C4-2B (cell line): ENCODE results near the gene SOBP.
"Not testable (repeated sequence)": the region's sequence is repeated elsewhere in the genome, so short reads cannot be mapped to it uniquely, and the experiment has no call there.

ENCODE experiments used
- H3K27ac ChIP-seq: fragments of 450-650 bp; 2 replicates; pipeline ENCODE4 v1.5.1; 2017
- ZFX ChIP-seq: fragments of 450-650 bp; IDR thresholded peaks from 2 replicates; pipeline ENCODE4 v1.6.1; 2017
- TF ChIP-seq, protein P1 (sequence below): fragments of 450-650 bp; conservative IDR thresholded peaks from 2 replicates; pipeline ENCODE4 v1.5.1; 2017; ENCODE audit warnings: mild to moderate bottlenecking

Gene SOBP

GRCh38 chr6:107473660-107474059, 16.3 kb upstream of the SOBP start:
- no peak overlapping the region for H3K27ac ChIP-seq
- TF ChIP-seq, protein P1, sequence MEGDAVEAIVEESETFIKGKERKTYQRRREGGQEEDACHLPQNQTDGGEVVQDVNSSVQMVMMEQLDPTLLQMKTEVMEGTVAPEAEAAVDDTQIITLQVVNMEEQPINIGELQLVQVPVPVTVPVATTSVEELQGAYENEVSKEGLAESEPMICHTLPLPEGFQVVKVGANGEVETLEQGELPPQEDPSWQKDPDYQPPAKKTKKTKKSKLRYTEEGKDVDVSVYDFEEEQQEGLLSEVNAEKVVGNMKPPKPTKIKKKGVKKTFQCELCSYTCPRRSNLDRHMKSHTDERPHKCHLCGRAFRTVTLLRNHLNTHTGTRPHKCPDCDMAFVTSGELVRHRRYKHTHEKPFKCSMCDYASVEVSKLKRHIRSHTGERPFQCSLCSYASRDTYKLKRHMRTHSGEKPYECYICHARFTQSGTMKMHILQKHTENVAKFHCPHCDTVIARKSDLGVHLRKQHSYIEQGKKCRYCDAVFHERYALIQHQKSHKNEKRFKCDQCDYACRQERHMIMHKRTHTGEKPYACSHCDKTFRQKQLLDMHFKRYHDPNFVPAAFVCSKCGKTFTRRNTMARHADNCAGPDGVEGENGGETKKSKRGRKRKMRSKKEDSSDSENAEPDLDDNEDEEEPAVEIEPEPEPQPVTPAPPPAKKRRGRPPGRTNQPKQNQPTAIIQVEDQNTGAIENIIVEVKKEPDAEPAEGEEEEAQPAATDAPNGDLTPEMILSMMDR, result no peak
- TF ChIP-seq ZFX, result no peak

DNA sequence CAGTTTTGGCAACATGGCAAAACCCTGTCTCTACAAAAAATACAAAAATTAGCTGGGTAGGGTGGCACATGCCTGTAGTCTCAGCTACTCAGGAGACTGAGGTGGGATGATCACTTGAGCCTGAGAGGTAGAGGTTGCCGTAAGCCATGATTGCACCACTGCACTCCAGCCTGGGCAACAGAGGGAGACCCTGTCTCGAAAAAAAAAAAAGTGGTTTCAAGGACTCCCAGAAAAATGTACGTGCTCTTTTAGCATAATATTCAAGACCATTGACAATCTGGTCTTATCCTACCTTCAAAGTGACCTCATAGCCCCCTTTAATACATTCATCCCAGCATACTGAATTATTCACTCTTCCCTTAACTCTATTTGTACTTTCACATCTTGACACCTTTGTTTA, 14.6 kb upstream of the SOBP start:
- H3K27ac ChIP-seq, result not testable (repeated sequence)

DNA sequence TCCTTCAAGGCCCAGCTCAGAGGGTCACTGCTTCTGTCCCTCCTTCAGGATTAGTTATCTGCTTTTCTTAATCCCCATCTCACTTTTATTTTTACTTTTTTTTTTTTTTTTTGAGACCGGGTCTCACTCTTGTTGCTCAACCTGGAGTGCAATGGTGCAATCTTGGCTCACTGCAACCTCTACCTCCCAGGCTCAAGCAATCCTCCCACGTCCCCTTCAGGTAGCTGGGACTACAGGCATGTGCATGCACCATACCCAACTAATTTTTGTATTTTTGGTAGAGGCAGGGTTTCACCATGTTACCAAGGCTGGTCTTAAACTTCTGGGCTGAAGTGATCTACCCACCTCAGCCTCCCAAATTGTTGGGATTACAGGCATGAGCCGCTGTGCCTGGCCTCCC, 14.1 kb upstream of the SOBP start:
- not testable (repeated sequence) for H3K27ac ChIP-seq

- TF ChIP-seq, protein P1, result no peak
- no peak for TF ChIP-seq ZFX
- no peak overlapping the region for H3K27ac ChIP-seq
Observed at GRCh38 chr6:107479089-107479690, 10.7 kb upstream of the SOBP start.

DNA sequence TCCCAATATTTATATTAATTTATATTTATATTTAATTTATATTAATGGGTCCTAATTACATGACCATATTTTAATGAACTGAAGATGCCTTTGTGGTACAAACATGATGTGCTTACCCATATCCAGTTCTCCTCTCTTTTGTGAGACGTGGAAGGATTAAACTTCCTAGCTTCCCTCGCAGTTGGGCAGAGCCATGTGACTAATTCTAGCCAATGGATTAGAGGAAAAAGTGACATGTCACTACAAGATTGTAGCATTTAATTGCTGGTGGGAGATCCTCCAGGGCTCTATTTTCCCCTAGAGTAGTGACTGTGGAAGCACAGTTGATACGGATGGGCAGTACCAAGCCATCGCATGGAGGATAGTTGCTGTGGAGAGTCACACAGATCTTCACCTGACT, 4.8 kb upstream of the SOBP start:
- TF ChIP-seq ZFX, result no peak
- TF ChIP-seq, protein P1, result no peak

DNA sequence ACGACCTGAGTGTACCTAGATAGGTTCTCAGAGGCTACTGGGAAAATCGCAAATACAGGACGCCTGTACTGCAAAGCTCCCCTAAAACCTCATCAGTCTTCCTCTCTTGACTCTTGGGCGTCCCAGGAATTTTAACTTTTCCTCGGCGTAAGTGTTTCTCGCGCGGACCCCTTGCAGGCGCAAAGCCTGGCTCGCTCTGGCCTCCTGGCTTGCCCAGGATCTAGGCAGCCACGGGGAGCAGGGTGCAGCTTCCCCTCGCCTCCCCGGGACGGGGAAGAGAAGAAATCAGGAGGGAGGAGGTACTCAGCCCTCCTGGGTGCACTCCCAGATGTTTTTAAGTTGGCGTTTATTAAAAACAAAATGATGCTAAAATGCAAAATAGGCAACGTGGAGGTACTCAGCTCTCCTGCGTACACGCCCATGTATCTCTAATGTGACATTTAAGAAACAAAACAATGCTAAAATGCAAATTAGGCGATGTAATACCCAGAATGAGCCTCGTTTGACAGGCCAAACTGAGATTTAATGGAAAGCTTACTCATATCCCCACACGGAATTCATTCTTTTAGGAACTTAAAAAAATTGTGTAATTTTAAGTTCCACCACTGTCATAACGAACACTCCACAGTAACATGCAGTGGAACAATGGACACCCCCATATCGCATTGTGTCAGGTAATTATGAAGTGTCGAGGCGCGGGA, 1.6 kb upstream of the SOBP start:
- H3K27ac ChIP-seq, result no peak overlapping the region
- TF ChIP-seq, protein P1, result no peak
- TF ChIP-seq ZFX, result no peak

More for the DNA sequence above, 4.8 kb upstream of the SOBP start:
- H3K27ac ChIP-seq, result no peak overlapping the region

- TF ChIP-seq, protein P1, result no peak
- no peak for TF ChIP-seq ZFX
- H3K27ac ChIP-seq, result no peak overlapping the region
Observed at GRCh38 chr6:107488875-107489635, 862 bp upstream of the SOBP start.

- no peak for TF ChIP-seq ZFX
- TF ChIP-seq, protein P1, result no peak
- H3K27ac ChIP-seq, result peak overlapping the region; percentile 36
Observed at GRCh38 chr6:107490566-107491137, 735 bp downstream of the SOBP start.
